ENCODE results near the gene LZTFL1.

The LZTFL1 gene

GRCh38 chr3:45783667-45784066 is 58.3 kb downstream of the LZTFL1 start:
- TF ChIP-seq, protein P1, sequence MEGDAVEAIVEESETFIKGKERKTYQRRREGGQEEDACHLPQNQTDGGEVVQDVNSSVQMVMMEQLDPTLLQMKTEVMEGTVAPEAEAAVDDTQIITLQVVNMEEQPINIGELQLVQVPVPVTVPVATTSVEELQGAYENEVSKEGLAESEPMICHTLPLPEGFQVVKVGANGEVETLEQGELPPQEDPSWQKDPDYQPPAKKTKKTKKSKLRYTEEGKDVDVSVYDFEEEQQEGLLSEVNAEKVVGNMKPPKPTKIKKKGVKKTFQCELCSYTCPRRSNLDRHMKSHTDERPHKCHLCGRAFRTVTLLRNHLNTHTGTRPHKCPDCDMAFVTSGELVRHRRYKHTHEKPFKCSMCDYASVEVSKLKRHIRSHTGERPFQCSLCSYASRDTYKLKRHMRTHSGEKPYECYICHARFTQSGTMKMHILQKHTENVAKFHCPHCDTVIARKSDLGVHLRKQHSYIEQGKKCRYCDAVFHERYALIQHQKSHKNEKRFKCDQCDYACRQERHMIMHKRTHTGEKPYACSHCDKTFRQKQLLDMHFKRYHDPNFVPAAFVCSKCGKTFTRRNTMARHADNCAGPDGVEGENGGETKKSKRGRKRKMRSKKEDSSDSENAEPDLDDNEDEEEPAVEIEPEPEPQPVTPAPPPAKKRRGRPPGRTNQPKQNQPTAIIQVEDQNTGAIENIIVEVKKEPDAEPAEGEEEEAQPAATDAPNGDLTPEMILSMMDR (IDR thresholded peaks at IDR 0.05; ENCODE audit: control insufficient read depth, insufficient read depth, low read depth, low read length, missing control alignments): no peak
- no peak overlapping the region for H3K4me3 ChIP-seq (ENCODE audit: control insufficient read depth, low read depth, low read length)
- no peak for DNase-seq (ENCODE audit: low read depth)

- DNase-seq (ENCODE audit: low read depth): no peak
- TF ChIP-seq, protein P1 (IDR thresholded peaks at IDR 0.05; ENCODE audit: control insufficient read depth, insufficient read depth, low read depth, low read length, missing control alignments): no peak
- H3K4me3 ChIP-seq (ENCODE audit: control insufficient read depth, low read depth, low read length): no peak overlapping the region
These were observed 59.5 kb downstream of the LZTFL1 start for GRCh38 chr3:45782381-45782780.

DNA sequence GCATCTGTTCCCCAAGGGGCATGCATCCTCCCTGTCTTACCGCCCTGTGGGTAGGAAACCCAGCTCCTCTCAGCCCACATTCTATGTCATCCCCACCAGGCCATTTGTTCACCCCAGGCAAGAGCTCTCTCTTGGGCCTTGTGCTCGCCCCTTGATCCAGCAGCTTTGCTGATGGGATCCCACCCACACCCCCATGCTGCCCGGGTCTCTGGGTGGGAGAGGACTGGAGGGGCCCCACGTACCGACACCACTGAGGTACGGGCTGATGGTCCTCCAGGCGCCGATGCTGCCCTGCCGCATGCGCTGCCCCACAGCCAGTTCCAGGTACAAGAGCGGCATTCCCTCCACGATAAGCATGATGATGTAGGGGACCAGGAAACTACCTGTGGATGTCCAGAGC is 60.1 kb downstream of the LZTFL1 start:
- TF ChIP-seq, protein P1 (IDR thresholded peaks at IDR 0.05; ENCODE audit: control insufficient read depth, insufficient read depth, low read depth, low read length, missing control alignments): no peak
- H3K4me3 ChIP-seq (ENCODE audit: control insufficient read depth, low read depth, low read length): no peak overlapping the region

DNA sequence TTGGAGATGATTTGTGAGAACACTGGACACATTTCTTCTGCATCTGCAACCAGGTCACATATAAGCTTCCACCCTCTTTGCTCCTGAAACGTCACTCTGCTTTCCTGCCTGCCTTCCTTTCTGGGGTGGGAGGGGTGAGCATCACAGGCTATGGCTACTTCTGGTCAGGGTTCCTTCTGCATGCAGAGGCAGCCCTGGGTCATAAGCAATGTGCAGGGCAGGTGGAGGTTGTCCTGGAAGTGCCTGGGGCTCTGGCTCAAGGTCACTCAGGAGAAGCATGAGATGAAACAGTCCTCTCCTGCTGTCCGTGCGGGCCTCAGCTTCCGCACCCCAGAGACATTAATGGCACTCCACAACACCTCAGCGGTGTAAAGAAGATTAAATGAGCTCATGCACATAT is 60.6 kb downstream of the LZTFL1 start:
- no peak for DNase-seq (ENCODE audit: low read depth)
- TF ChIP-seq, protein P1 (IDR thresholded peaks at IDR 0.05; ENCODE audit: control insufficient read depth, insufficient read depth, low read depth, low read length, missing control alignments): no peak
- no peak overlapping the region for H3K4me3 ChIP-seq (ENCODE audit: control insufficient read depth, low read depth, low read length)

More for the DNA sequence above, 60.1 kb downstream of the LZTFL1 start:
- DNase-seq (ENCODE audit: low read depth): no peak

GRCh38 chr3:45779746-45780735 is 61.9 kb downstream of the LZTFL1 start:
- DNase-seq (ENCODE audit: low read depth): no peak
- TF ChIP-seq, protein P1 (IDR thresholded peaks at IDR 0.05; ENCODE audit: control insufficient read depth, insufficient read depth, low read depth, low read length, missing control alignments): no peak
- no peak overlapping the region for H3K4me3 ChIP-seq (ENCODE audit: control insufficient read depth, low read depth, low read length)

DNA sequence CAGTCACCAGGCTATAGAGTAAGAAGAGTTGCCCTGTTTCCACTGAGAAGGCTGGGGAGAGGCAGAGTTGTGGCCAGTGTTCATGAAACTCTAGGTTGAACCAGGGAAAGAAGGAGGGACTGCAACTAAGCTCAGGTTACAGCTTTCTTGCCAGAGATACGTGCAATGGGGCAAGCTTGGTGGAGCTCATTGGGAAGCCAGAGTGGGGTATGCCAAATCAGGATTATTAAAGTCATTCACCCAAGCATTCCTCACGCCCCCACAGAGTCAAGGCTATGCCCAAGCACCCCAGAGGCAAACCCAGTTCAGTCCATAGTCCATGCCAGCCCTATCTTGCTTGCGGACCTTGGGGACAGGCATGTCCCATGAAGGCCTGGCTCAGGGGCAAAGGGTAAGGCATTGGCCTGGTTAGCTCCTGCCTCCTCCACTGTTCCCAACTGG is 63.1 kb downstream of the LZTFL1 start:
- H3K4me3 ChIP-seq (ENCODE audit: control insufficient read depth, low read depth, low read length): no peak overlapping the region
- no peak for DNase-seq (ENCODE audit: low read depth)
- TF ChIP-seq, protein P1 (IDR thresholded peaks at IDR 0.05; ENCODE audit: control insufficient read depth, insufficient read depth, low read depth, low read length, missing control alignments): no peak
